ENCODE results near the gene LRMDA. TPM values are rescaled to one million over a fixed set of nuclear protein-coding genes. Genes with fewer than 3 reads are reported as not detected.

The LRMDA gene
- total and polyA plus RNA-seq, 2 of the 8 experiments (the other 6 are each of a cell fraction or from before 2014, with no cell fraction given), result 0.86 to 2.8 TPM

- Histone ChIP-seq H3K9me3 (ENCODE audit: insufficient read depth in 2 of 2, low read depth in 1 of 2, low read length in 1 of 2) (peaks cover 0 to 4% of the 10 kb centered on the region in 2 experiments; a peak in 1 of 4 replicates), H3K4me1 (replicated peaks in 1 of 4; ENCODE audit: control insufficient read depth in 3 of 4, insufficient read depth in 4 of 4, low read length in 3 of 4) (peaks cover 2 to 16% (median 6%) of the 10 kb centered on the region in 4 experiments; a peak in 5 of 7 replicates), H3K79me2 (ENCODE audit: control insufficient read depth in 1 of 2, insufficient read depth in 2 of 2, low read length in 2 of 2) (no peaks in the 10 kb centered on the region), H3K4me3 (ENCODE audit: extremely low read depth in 1 of 4, insufficient read depth in 2 of 4, low read depth in 3 of 4, low read length in 4 of 4) (no peak overlapping the region), H2AFZ (ENCODE audit: low read length) (no peak overlapping the region), H3K27me3 (replicated peaks in 1 of 4; ENCODE audit: control insufficient read depth in 3 of 4, extremely low read depth in 1 of 4, insufficient read depth in 3 of 4, low read length in 3 of 4) (no peaks in the 10 kb centered on the region), H2AK5ac (ENCODE audit: low read depth, low read length) (0 out of 2 replicates have a peak overlapping the region, but pooled peaks have one; percentile 20), H3K36me3 (ENCODE audit: control insufficient read depth in 2 of 4, insufficient read depth in 4 of 4, low read length in 3 of 4) (no peaks in the 10 kb centered on the region), H3K27ac (ENCODE audit: low read depth, low read length) (no peak overlapping the region), H2BK5ac (ENCODE audit: low read depth, low read length) (no peak overlapping the region), H3K9ac (replicated peaks in 1 of 4; ENCODE audit: extremely low read depth in 1 of 4, low read depth in 3 of 4, low read length in 3 of 4) (no peak overlapping the region), H2BK20ac (ENCODE audit: low read length) (no peak overlapping the region), H2BK15ac (ENCODE audit: low read length) (no peak overlapping the region), H4K91ac (replicated peaks; ENCODE audit: insufficient read length, low read length) (no peak overlapping the region), H4K8ac (ENCODE audit: extremely low read depth, insufficient read depth, low read length) (no peak overlapping the region), H3K4me2 (ENCODE audit: insufficient read depth in 1 of 2, low read depth in 2 of 2, low read length in 2 of 2) (no peak overlapping the region), H2BK120ac (replicated peaks; ENCODE audit: low read depth, low read length) (no peak overlapping the region), H3K23me2 (ENCODE audit: low read depth, low read length) (no peaks in the 10 kb centered on the region), H3K56ac (replicated peaks; ENCODE audit: insufficient read length, low read depth, low read length) (no peak overlapping the region), H3K18ac (ENCODE audit: extremely low read depth, low read length) (no peak overlapping the region), H3K14ac (ENCODE audit: insufficient read length) (no peak overlapping the region), H4K20me1 (replicated peaks in 1 of 2; ENCODE audit: control insufficient read depth in 1 of 2, insufficient read depth in 2 of 2, low read length in 2 of 2) (no peaks in the 10 kb centered on the region), H4K5ac (ENCODE audit: insufficient read length, low read depth, low read length) (no peak overlapping the region), H3K79me1 (ENCODE audit: low read depth, low read length) (no peaks in the 10 kb centered on the region), H3K4ac (replicated peaks; ENCODE audit: insufficient read length, low read depth, low read length) (no peak overlapping the region), H2BK12ac (ENCODE audit: low read depth, low read length) (0 out of 2 replicates have a peak overlapping the region, but pooled peaks have one; percentile 33), H3K23ac (ENCODE audit: insufficient read length) (no peak overlapping the region)
- CTCF ChIA-PET (ENCODE audit: partially characterized antibody), result interaction anchor here (1.1 kb wide), 1 partner anchor 289 kb away, joined by 3 read pairs; no protein-coding TSS in a partner anchor
- FAIRE-seq (no peak), DNase-seq (ENCODE audit: low read depth in 1 of 2, low spot score in 2 of 2) (no peak)
- TF ChIP-seq RNF2 (IDR thresholded peaks at IDR 0.05; ENCODE audit: borderline replicate concordance, low read depth, low read length, missing control alignments, poor library complexity, severe bottlenecking) (no peak), TEAD4 (IDR thresholded peaks at IDR 0.05; ENCODE audit: low read depth, low read length) (no peak), YY1 (IDR thresholded peaks at IDR 0.05; ENCODE audit: low read depth, low read length) (no peak)
- POLR2A ChIA-PET (ENCODE audit: partially characterized antibody), result no interaction called here
Observed at GRCh38 chr10:75476569-75476968, 45.1 kb downstream of the LRMDA start.
